ENCODE results near the gene CD207. TPM values are rescaled to one million over a fixed set of nuclear protein-coding genes. Genes with fewer than 3 reads are reported as not detected.

The CD207 gene
- total and polyA plus RNA-seq, 2 of the 8 experiments (the other 6 are each of a cell fraction or from before 2014, with no cell fraction given): not detected

GRCh38 chr2:70826696-70827350, 8.8 kb downstream of the CD207 start:
- no peaks in the 10 kb centered on the region for H3K79me1 ChIP-seq (ENCODE audit: low read depth, low read length)
- no peaks in the 10 kb centered on the region for H4K20me1 ChIP-seq (replicated peaks in 1 of 2; ENCODE audit: control insufficient read depth in 1 of 2, insufficient read depth in 2 of 2, low read length in 2 of 2)
- POLR2A ChIA-PET (ENCODE audit: partially characterized antibody): interaction anchor here (1.0 kb wide), 1 partner anchor 169 kb away, joined by 3 read pairs; no protein-coding TSS in a partner anchor
- no peak overlapping the region for H3K4me3 ChIP-seq (ENCODE audit: extremely low read depth in 1 of 4, insufficient read depth in 2 of 4, low read depth in 3 of 4, low read length in 4 of 4)
- H3K56ac ChIP-seq (replicated peaks; ENCODE audit: insufficient read length, low read depth, low read length): no peak overlapping the region
- H3K4me1 ChIP-seq (replicated peaks in 1 of 4; ENCODE audit: control insufficient read depth in 3 of 4, insufficient read depth in 4 of 4, low read length in 3 of 4): peaks cover 0 to 5% (median 2%) of the 10 kb centered on the region in 4 experiments; a peak in 4 of 7 replicates
- H3K4me2 ChIP-seq (ENCODE audit: insufficient read depth in 1 of 2, low read depth in 2 of 2, low read length in 2 of 2): no peak overlapping the region
- no peaks in the 10 kb centered on the region; a peak in 1 of 7 replicates for H3K27me3 ChIP-seq (replicated peaks in 1 of 4; ENCODE audit: control insufficient read depth in 3 of 4, extremely low read depth in 1 of 4, insufficient read depth in 3 of 4, low read length in 3 of 4)
- H4K8ac ChIP-seq (ENCODE audit: extremely low read depth, insufficient read depth, low read length): peak overlapping the region; percentile 59; the same call in 1 of the 2 replicates
- no peak overlapping the region for H2BK20ac ChIP-seq (ENCODE audit: low read length)
- no peak overlapping the region for H2BK5ac ChIP-seq (ENCODE audit: low read depth, low read length)
- H2AK5ac ChIP-seq (ENCODE audit: low read depth, low read length): no peak overlapping the region
- no peak overlapping the region for H3K4ac ChIP-seq (replicated peaks; ENCODE audit: insufficient read length, low read depth, low read length)
- H2AFZ ChIP-seq (ENCODE audit: low read length): no peak overlapping the region
- H4K91ac ChIP-seq (replicated peaks; ENCODE audit: insufficient read length, low read length): no peak overlapping the region
- H3K9ac ChIP-seq (replicated peaks in 1 of 4; ENCODE audit: extremely low read depth in 1 of 4, low read depth in 3 of 4, low read length in 3 of 4): no peak overlapping the region
- WGBS, 2 experiments (ENCODE audit: extremely low coverage in 1 of 2, insufficient coverage in 1 of 2, insufficient read length in 1 of 2, insufficient replicate concordance in 2 of 2, low coverage in 1 of 2, low lambda C conversion rate in 2 of 2, missing lambda C conversion rate in 1 of 2): 94% methylated on average over 4 of the region's 4 CpGs; no CpG with 5 or more reads in 1 of the 2 experiments
- no peak overlapping the region for H3K27ac ChIP-seq (ENCODE audit: low read depth, low read length)
- no peaks in the 10 kb centered on the region for H3K23me2 ChIP-seq (ENCODE audit: low read depth, low read length)
- no peak overlapping the region for H3K14ac ChIP-seq (ENCODE audit: insufficient read length)
- FAIRE-seq: no peak
- H2BK15ac ChIP-seq (ENCODE audit: low read length): no peak overlapping the region
- H3K9me3 ChIP-seq (ENCODE audit: insufficient read depth in 2 of 2, low read depth in 1 of 2, low read length in 1 of 2): no peaks in the 10 kb centered on the region
- H3K23ac ChIP-seq (ENCODE audit: insufficient read length): no peak overlapping the region
- peak overlapping the region; percentile 69 for H2BK120ac ChIP-seq (replicated peaks; ENCODE audit: low read depth, low read length)
- no peaks in the 10 kb centered on the region for H3K36me3 ChIP-seq (ENCODE audit: control insufficient read depth in 2 of 4, insufficient read depth in 4 of 4, low read length in 3 of 4)
- no peak for DNase-seq (ENCODE audit: low read depth in 1 of 2, low spot score in 2 of 2)
- no peak overlapping the region for H4K5ac ChIP-seq (ENCODE audit: insufficient read length, low read depth, low read length)
- no peaks in the 10 kb centered on the region for H3K79me2 ChIP-seq (ENCODE audit: control insufficient read depth in 1 of 2, insufficient read depth in 2 of 2, low read length in 2 of 2)
- H2BK12ac ChIP-seq (ENCODE audit: low read depth, low read length): no peak overlapping the region
- CTCF ChIA-PET (ENCODE audit: partially characterized antibody): interaction anchor here (0.8 to 2.2 kb wide), 8 partner anchors 18 to 133 kb away, joined by 3 to 6 read pairs (median 4); no protein-coding TSS in a partner anchor
- no peak overlapping the region for H3K18ac ChIP-seq (ENCODE audit: extremely low read depth, low read length)
- TF ChIP-seq BRCA1 (IDR thresholded peaks at IDR 0.05; ENCODE audit: low read depth, low read length): no peak
- TF ChIP-seq TAF7 (optimal IDR thresholded peaks at IDR 0.05; ENCODE audit: borderline replicate concordance, low read depth, low read length): no peak
- no peak for TF ChIP-seq EGR1 (IDR thresholded peaks at IDR 0.05; ENCODE audit: borderline replicate concordance, low read depth, low read length)
- no peak for TF ChIP-seq JUND (IDR thresholded peaks at IDR 0.05; ENCODE audit: low read length)
- TF ChIP-seq KDM5A (IDR thresholded peaks at IDR 0.05; ENCODE audit: low read length): no peak
- no peak for TF ChIP-seq ASH2L (IDR thresholded peaks at IDR 0.05; ENCODE audit: low read length)
- no peak for TF ChIP-seq CTBP2 (IDR thresholded peaks at IDR 0.05; ENCODE audit: borderline replicate concordance, insufficient read depth, insufficient read length, low read length)
- TF ChIP-seq E2F6 (IDR thresholded peaks at IDR 0.05): no peak
- no peak for TF ChIP-seq TBP (IDR thresholded peaks at IDR 0.05; ENCODE audit: low read depth, low read length)
- TF ChIP-seq NRF1 (IDR thresholded peaks at IDR 0.05; ENCODE audit: low read depth, low read length): no peak
- TF ChIP-seq GABPA (IDR thresholded peaks at IDR 0.05; ENCODE audit: borderline replicate concordance, insufficient read depth, low read length): no peak
- TF ChIP-seq SP1 (IDR thresholded peaks at IDR 0.05; ENCODE audit: low read depth, low read length): no peak
- TF ChIP-seq BCL11A (IDR thresholded peaks at IDR 0.05; ENCODE audit: low read depth in 2 of 2, low read length in 2 of 2): no peak

All from H1 (cell line).